Coronary artery (tissue), 2 donors: ENCODE data around the gene SLC25A5.
"Not testable (repeated sequence)": the region's sequence is repeated elsewhere in the genome, so short reads cannot be mapped to it uniquely, and the experiment has no call there.

Experiments
- DNase-seq: peaks from one replicate; pipeline ENCODE4 v3.0.0-alpha.2; 2017; ENCODE audit warnings: low spot score
- H3K27ac ChIP-seq, 2 donors: fragments of 200-600 bp; sonication (generic); one replicate each; pipeline ENCODE4 v1.5.1; 2016 to 2019
- H3K4me3 ChIP-seq: fragments of 200-600 bp; sonication (generic); 2 replicates; pipeline ENCODE4 v1.5.1; 2016; ENCODE audit warnings: mild to moderate bottlenecking, moderate library complexity
- TF ChIP-seq, protein P1 (sequence below): fragments of 200-600 bp; sonication (generic); IDR thresholded peaks from one replicate; pipeline ENCODE4 v1.5.1; 2019; ENCODE audit warnings: antibody characterized with exemption

Gene SLC25A5

DNA sequence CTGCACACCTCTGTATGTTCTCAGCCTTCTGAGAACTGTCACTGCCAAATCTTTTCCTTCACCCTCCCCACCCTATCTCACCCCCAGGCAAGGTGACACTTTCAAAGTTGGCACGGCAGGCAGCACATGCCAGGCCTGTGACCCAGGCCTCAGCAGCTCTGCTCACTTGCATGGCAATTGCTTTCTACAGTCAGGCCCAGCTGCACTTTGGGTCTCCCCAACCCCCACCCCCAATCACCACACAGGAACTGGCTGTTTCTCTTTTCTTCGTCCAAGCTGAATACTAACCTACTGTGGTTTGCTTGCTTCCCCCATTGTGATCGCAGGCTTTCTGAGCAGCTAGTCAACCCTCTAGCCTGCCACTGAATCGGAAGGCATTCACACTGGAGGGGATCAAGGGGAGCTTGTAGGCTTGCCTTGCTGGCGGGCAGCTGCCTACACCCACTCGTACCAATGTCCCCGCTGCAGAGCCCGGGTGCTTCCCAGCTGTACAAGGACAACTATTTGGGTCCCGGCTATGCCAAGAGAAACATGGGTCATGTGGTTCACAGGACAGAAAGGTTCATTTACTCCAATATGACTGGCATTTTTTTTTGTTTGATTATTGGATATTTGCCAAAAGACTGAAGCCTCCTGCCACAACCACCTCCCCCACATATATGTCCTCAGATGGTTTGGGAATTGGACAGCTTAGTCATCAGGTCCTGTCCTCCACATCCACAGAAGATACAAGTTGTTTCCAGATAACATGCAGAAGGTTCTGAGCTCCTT, 41.0 kb upstream of the SLC25A5 start:
- Histone ChIP-seq H3K4me3 (no peak overlapping the region), H3K27ac (peak overlapping the region in 1 of 2 donors; percentile 29)
- no peak for DNase-seq
- TF ChIP-seq, protein P1, sequence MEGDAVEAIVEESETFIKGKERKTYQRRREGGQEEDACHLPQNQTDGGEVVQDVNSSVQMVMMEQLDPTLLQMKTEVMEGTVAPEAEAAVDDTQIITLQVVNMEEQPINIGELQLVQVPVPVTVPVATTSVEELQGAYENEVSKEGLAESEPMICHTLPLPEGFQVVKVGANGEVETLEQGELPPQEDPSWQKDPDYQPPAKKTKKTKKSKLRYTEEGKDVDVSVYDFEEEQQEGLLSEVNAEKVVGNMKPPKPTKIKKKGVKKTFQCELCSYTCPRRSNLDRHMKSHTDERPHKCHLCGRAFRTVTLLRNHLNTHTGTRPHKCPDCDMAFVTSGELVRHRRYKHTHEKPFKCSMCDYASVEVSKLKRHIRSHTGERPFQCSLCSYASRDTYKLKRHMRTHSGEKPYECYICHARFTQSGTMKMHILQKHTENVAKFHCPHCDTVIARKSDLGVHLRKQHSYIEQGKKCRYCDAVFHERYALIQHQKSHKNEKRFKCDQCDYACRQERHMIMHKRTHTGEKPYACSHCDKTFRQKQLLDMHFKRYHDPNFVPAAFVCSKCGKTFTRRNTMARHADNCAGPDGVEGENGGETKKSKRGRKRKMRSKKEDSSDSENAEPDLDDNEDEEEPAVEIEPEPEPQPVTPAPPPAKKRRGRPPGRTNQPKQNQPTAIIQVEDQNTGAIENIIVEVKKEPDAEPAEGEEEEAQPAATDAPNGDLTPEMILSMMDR, result no peak

- Histone ChIP-seq H3K27ac (no peak overlapping the region), H3K4me3 (no peak overlapping the region)
- DNase-seq, result no peak
- TF ChIP-seq, protein P1, result no peak
Measured at GRCh38 chrX:119427795-119428185, 40.5 kb upstream of the SLC25A5 start.

DNA sequence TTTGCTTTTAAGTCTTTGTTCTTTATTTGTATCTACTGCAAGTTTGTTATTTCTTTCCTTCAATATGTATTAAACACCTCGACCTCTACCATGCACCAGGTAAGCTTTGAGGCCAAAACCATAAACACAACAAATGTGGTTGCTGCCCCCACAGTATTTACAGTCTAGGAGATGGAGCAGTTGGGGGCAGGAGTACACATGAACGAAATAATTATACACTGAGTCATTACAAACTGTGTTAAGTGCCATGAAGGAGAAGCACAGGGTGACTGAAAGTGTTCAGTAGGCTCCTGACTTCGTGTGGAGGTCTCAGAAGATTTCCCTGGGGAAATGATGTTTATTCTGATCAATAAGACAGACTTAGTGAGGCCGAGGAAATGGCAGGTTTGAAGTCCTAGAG, 38.8 kb upstream of the SLC25A5 start:
- Histone ChIP-seq H3K4me3 (no peak overlapping the region), H3K27ac (no peak overlapping the region)
- DNase-seq, result no peak
- TF ChIP-seq, protein P1, result no peak

GRCh38 chrX:119441295-119441694, 26.9 kb upstream of the SLC25A5 start:
- not testable (repeated sequence) for DNase-seq, H3K27ac ChIP-seq, H3K4me3 ChIP-seq

- H3K27ac ChIP-seq, result no peak overlapping the region
- no peak for DNase-seq
- TF ChIP-seq, protein P1, result no peak
- no peak overlapping the region for H3K4me3 ChIP-seq
Measured at GRCh38 chrX:119442286-119442685, 26.0 kb upstream of the SLC25A5 start.

- Histone ChIP-seq H3K27ac (no peak overlapping the region), H3K4me3 (no peak overlapping the region)
- DNase-seq, result no peak
- TF ChIP-seq, protein P1, result no peak
Measured at GRCh38 chrX:119453202-119453601, 15.0 kb upstream of the SLC25A5 start.

DNA sequence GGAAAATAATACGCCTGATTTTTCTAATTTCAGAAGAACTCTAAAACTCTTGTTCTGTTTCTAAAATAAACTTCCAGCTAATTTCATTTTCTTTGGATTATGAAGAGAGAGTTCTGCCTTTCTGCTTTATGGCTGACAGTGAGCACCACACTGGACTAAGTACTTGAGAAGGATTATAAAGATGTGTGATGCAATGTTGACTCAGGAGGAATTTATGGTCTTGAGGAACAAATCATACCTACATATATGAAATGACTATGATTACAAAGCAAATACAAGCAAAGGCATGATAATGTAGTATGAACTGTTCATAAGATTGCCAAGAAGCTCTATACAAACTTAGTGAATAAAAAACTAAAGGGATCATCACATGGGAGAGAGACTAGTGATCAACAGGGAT, 13.0 kb upstream of the SLC25A5 start:
- TF ChIP-seq, protein P1, result no peak
- Histone ChIP-seq H3K4me3 (no peak overlapping the region), H3K27ac (no peak overlapping the region)
- no peak for DNase-seq
